Measurements from ENCODE around the gene MPPED1. TPM values are rescaled to one million over a fixed set of nuclear protein-coding genes. Genes with fewer than 3 reads are reported as not detected.

MPPED1 gene
- total RNA-seq, 1 experiment from 2014 or later: 0.28 TPM

- DNase-seq: no peak
- Histone ChIP-seq H2BK12ac (ENCODE audit: insufficient read length, low read depth, low read length) (no peak overlapping the region), H4K91ac (ENCODE audit: insufficient read length, low read depth, low read length) (no peak overlapping the region), H3K9ac (ENCODE audit: extremely low read depth, insufficient read length, low read length) (no peak overlapping the region), H3T11ph (ENCODE audit: low read length) (no peak overlapping the region), H2AK5ac (ENCODE audit: insufficient read length, low read length) (no peak overlapping the region), H2BK120ac (ENCODE audit: low read depth, low read length, poor library complexity, severe bottlenecking) (no peak overlapping the region), H2BK5ac (ENCODE audit: insufficient read length, low read length) (no peak overlapping the region), H3K4me2 (ENCODE audit: insufficient read depth, insufficient read length, low read length) (no peak overlapping the region), H3K23ac (ENCODE audit: insufficient read length, low read depth, low read length) (no peak overlapping the region), H4K8ac (replicated peaks; ENCODE audit: insufficient read length, low read depth, low read length) (no peak overlapping the region), H2BK20ac (ENCODE audit: low read depth, low read length, poor library complexity, severe bottlenecking) (no peak overlapping the region), H3K79me2 (ENCODE audit: insufficient read depth, low read length) (no peaks in the 10 kb centered on the region), H3K56ac (ENCODE audit: insufficient read length, low read depth, low read length) (no peak overlapping the region), H3K23me2 (ENCODE audit: insufficient read length, low read depth, low read length, poor library complexity, severe bottlenecking) (no peaks in the 10 kb centered on the region), H2AFZ (ENCODE audit: low read length) (no peak overlapping the region), H3K18ac (ENCODE audit: insufficient read length, low read depth, low read length) (no peak overlapping the region), H4K20me1 (ENCODE audit: control insufficient read depth, insufficient read depth, insufficient read length) (no peaks in the 10 kb centered on the region), H3K4me1 (ENCODE audit: insufficient read depth, low read length) (no peaks in the 10 kb centered on the region), H2BK15ac (ENCODE audit: low read depth, low read length) (no peak overlapping the region), H3K14ac (ENCODE audit: insufficient read depth, low read length) (no peak overlapping the region), H3K9me3 (ENCODE audit: control insufficient read depth, low read depth, low read length) (no peaks in the 10 kb centered on the region), H3K27me3 (ENCODE audit: insufficient read depth, low read length) (no peaks in the 10 kb centered on the region), H3K27ac (ENCODE audit: insufficient read length, low read depth, low read length) (no peak overlapping the region), H3K79me1 (ENCODE audit: insufficient read depth, low read depth, low read length, poor library complexity, severe bottlenecking) (no peaks in the 10 kb centered on the region), H3K4ac (ENCODE audit: low read depth, low read length) (no peak overlapping the region), H4K5ac (ENCODE audit: insufficient read length, low read depth, low read length) (no peak overlapping the region)
- H3K27me3 Mint-ChIP-seq (ENCODE audit: low read depth): peaks cover 7% of the 10 kb centered on the region
- TF ChIP-seq CTCF (conservative IDR thresholded peaks at IDR 0.05): no peak
- H3K4me1 Mint-ChIP-seq: peaks cover 6 to 11% of the 10 kb centered on the region in 2 experiments
- no peaks in the 10 kb centered on the region for H3K36me3 Mint-ChIP-seq (ENCODE audit: insufficient read depth in 1 of 3, low read depth in 3 of 3)
- WGBS (ENCODE audit: extremely low coverage, insufficient read length, low lambda C conversion rate): no CpG with 5 or more reads among the region's 20 CpGs
- H3K27ac Mint-ChIP-seq: no peak overlapping the region
- H3K9me3 Mint-ChIP-seq: no peaks in the 10 kb centered on the region
- H3K4me3 Mint-ChIP-seq: no peak overlapping the region
Observed at GRCh38 chr22:43485502-43486089, 73.8 kb downstream of the MPPED1 start.

Measured in H9 (cell line).